ENCODE data around the gene HSFY1. TPM values are rescaled to one million over a fixed set of nuclear protein-coding genes. Genes with fewer than 3 reads are reported as not detected.

The HSFY1 gene
- total and polyA plus RNA-seq, 4 experiments from 2014 or later = not detected

Other genes starting within 250 kb of the HSFY1 start
- not detected for gene HSFY2, start 227.0 kb downstream of the HSFY1 start, total RNA-seq
- gene HSFY2, start 227.0 kb downstream of the HSFY1 start, polyA plus RNA-seq = not detected